RWPE1 (cell line): ENCODE data around the gene PRICKLE2.

ENCODE experiments used
- CTCF ChIA-PET: fragments of 350-600 bp; sonication (Branson Sonifier 250); formaldehyde crosslinking; extraction: SDS; loops from one replicate; lab custom pipeline; 2021; lab: Yijun Ruan, JAX
- POLR2A ChIA-PET: fragments of 400-600 bp; formaldehyde crosslinking; extraction: SDS; loops from one replicate; lab custom pipeline; 2020; ENCODE audit warnings: antibody characterized with exemption; ENCODE audit not compliant: low non-redundant PET; lab: Yijun Ruan, JAX
- DNase-seq: peaks from one replicate; pipeline ENCODE4 v3.0.0; 2012; ENCODE audit warnings: low spot score
- H3K27ac ChIP-seq: fragments of 450-650 bp; 2 replicates; pipeline ENCODE4 v1.5.1; 2017
- CTCF ChIP-seq: fragments of 450-650 bp; conservative IDR thresholded peaks from 2 replicates; pipeline ENCODE4 v1.5.1; 2017; ENCODE audit warnings: low read depth, mild to moderate bottlenecking

PRICKLE2 gene

GRCh38 chr3:64144241-64144900 lies 80.9 kb downstream of the PRICKLE2 start:
- H3K27ac ChIP-seq: peak overlapping the region; percentile 81
- TF ChIP-seq CTCF: no peak
- no peak for DNase-seq
- CTCF ChIA-PET: no interaction called here
- POLR2A ChIA-PET: no interaction called here

GRCh38 chr3:64143409-64144130 lies 81.7 kb downstream of the PRICKLE2 start:
- ChIA-PET POLR2A (no interaction called here), CTCF (no interaction called here)
- peak overlapping the region; percentile 88 for H3K27ac ChIP-seq
- peak; percentile 56 for DNase-seq
- no peak for TF ChIP-seq CTCF

- POLR2A ChIA-PET: no interaction called here
- peak overlapping the region; percentile 38; the same call in 1 of the 2 replicates for H3K27ac ChIP-seq
- CTCF ChIA-PET: no interaction called here
- no peak for TF ChIP-seq CTCF
- no peak for DNase-seq
Observed at GRCh38 chr3:64141476-64141875, 83.8 kb downstream of the PRICKLE2 start.

- ChIA-PET POLR2A (no interaction called here), CTCF (no interaction called here)
- H3K27ac ChIP-seq: no peak overlapping the region; the same call in 1 of the 2 replicates
- no peak for DNase-seq
- no peak for TF ChIP-seq CTCF
Observed at GRCh38 chr3:64140651-64141050, 84.6 kb downstream of the PRICKLE2 start.

- DNase-seq: no peak
- TF ChIP-seq CTCF: no peak
- ChIA-PET CTCF (no interaction called here), POLR2A (no interaction called here)
- no peak overlapping the region for H3K27ac ChIP-seq
Observed at GRCh38 chr3:64138656-64139375, 86.5 kb downstream of the PRICKLE2 start.

GRCh38 chr3:64138046-64138445 lies 87.2 kb downstream of the PRICKLE2 start:
- no peak overlapping the region for H3K27ac ChIP-seq
- no peak for DNase-seq
- TF ChIP-seq CTCF: no peak
- ChIA-PET POLR2A (no interaction called here), CTCF (no interaction called here)
